ENCODE measurements around the gene APBA1. TPM values are rescaled to one million over a fixed set of nuclear protein-coding genes. Genes with fewer than 3 reads are reported as not detected.

APBA1 gene
- total and polyA plus RNA-seq, 2 donors (not counting 3 experiments of a cell fraction or from before 2014, with no cell fraction given), result 6.1 to 11.3 TPM

- no TSS peak for BruUV-seq (replicated peaks)
These were observed 214.0 kb downstream of the APBA1 start for GRCh38 chr9:69458176-69458575.

DNA sequence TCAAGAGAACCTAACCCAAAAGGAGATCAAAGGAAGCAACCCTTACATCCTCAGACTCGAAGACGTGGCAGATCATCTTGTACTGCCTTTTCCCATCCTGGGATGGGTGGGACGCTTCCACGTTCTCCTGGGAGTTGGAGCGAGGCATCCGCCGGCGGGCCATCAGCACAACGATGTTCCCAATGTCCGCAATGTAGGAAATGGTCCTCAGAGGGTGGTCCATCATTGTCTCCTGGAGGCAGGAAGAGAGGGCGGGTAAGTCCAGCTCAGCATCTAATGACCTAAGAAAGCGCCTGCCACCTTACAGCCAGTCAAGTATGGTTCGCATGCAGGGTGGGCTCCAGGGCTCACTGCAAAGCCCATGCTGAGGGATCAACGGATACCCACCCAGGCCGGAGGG, 216.0 kb downstream of the APBA1 start:
- CTCF ChIA-PET, result interaction anchor here (0.8 to 1.3 kb wide), 2 partner anchors 9 to 86 kb away, joined by 3 read pairs; no protein-coding TSS in a partner anchor
- Histone ChIP-seq H3K27me3 (ENCODE audit: control insufficient read depth in 2 of 2, insufficient read depth in 2 of 2, low read length in 2 of 2) (no peaks in the 10 kb centered on the region), H3K36me3 (ENCODE audit: control insufficient read depth in 2 of 2, extremely low read depth in 1 of 2, insufficient read depth in 2 of 2, low read length in 2 of 2) (no peaks in the 10 kb centered on the region), H3K4me2 (ENCODE audit: insufficient read depth, low read length) (no peak overlapping the region), H2AFZ (ENCODE audit: low read depth, low read length) (no peak overlapping the region), H3K27ac (ENCODE audit: insufficient read depth, low read depth, low read length) (no peak overlapping the region), H3K9ac (replicated peaks; ENCODE audit: extremely low read depth, insufficient read depth, low read length) (no peak overlapping the region), H4K20me1 (replicated peaks; ENCODE audit: control insufficient read depth, extremely low read depth, insufficient read depth, low read length) (no peaks in the 10 kb centered on the region), H3K4me1 (ENCODE audit: control insufficient read depth, extremely low read depth, insufficient read depth, low read length) (no peaks in the 10 kb centered on the region), H3K9me1 (replicated peaks; ENCODE audit: control insufficient read depth, extremely low read depth, insufficient read depth, low read length) (no peaks in the 10 kb centered on the region), H3K79me2 (ENCODE audit: control insufficient read depth, insufficient read depth, low read length) (no peaks in the 10 kb centered on the region), H3K9me3 (replicated peaks; ENCODE audit: control insufficient read depth, insufficient read depth, low read length) (no peaks in the 10 kb centered on the region), H3K4me3 (replicated peaks in 1 of 3; ENCODE audit: insufficient read depth in 1 of 3, low read depth in 1 of 3, low read length in 3 of 3) (no peak overlapping the region)
- FAIRE-seq (no peak), DNase-seq (ENCODE audit: low read depth, low spot score) (no peak)
- dilution Hi-C loops (cut with MboI; ENCODE audit: extremely low pct_ligation_motif_present, low sequenced_read_pairs) (no loop called here), intact Hi-C loops (cut with micrococcal nuclease) (no loop called here)
- TF ChIP-seq MYC (IDR thresholded peaks at IDR 0.05; ENCODE audit: low read depth, low read length) (no peak), JUN (IDR thresholded peaks at IDR 0.05; ENCODE audit: borderline replicate concordance, insufficient read depth, insufficient read length, low read depth) (no peak), POLR2AphosphoS5 (IDR thresholded peaks at IDR 0.05; ENCODE audit: insufficient read depth, low read depth, low read length) (no peak), CTCF (IDR thresholded peaks at IDR 0.05; ENCODE audit: extremely low read depth in 1 of 2, insufficient read depth in 1 of 2, low read depth in 1 of 2, low read length in 2 of 2) (no peak), GATA2 (IDR thresholded peaks at IDR 0.05; ENCODE audit: insufficient read depth, insufficient read length, low read depth, low read length) (no peak), EZH2 (IDR thresholded peaks at IDR 0.05; ENCODE audit: borderline replicate concordance, low read depth, low read length, severe bottlenecking) (no peak), FOS (IDR thresholded peaks at IDR 0.05; ENCODE audit: borderline replicate concordance, insufficient read depth, low read length) (no peak), POLR2A (IDR thresholded peaks at IDR 0.05; ENCODE audit: low read depth, low read length) (no peak)
- TF ChIP-seq, protein P1, sequence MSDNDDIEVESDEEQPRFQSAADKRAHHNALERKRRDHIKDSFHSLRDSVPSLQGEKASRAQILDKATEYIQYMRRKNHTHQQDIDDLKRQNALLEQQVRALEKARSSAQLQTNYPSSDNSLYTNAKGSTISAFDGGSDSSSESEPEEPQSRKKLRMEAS (IDR thresholded peaks at IDR 0.05; ENCODE audit: insufficient read depth, insufficient read length), result no peak
- POLR2A ChIA-PET, result no interaction called here
- BruUV-seq (replicated peaks), result no TSS peak

More at GRCh38 chr9:69458176-69458575, 214.0 kb downstream of the APBA1 start:
- POLR2A ChIA-PET, result no interaction called here
- no peaks in the 10 kb centered on the region for H3K4me1 ChIP-seq (ENCODE audit: control insufficient read depth, extremely low read depth, insufficient read depth, low read length)
- CTCF ChIA-PET, result interaction anchor here (1.7 to 3.1 kb wide), 2 partner anchors 9 to 36 kb away, joined by 4 to 12 read pairs; no protein-coding TSS in a partner anchor
- no peaks in the 10 kb centered on the region for H3K9me1 ChIP-seq (replicated peaks; ENCODE audit: control insufficient read depth, extremely low read depth, insufficient read depth, low read length)
- TF ChIP-seq POLR2AphosphoS5 (IDR thresholded peaks at IDR 0.05; ENCODE audit: insufficient read depth, low read depth, low read length), result no peak
- dilution Hi-C loops (cut with MboI; ENCODE audit: extremely low pct_ligation_motif_present, low sequenced_read_pairs), result no loop called here
- H4K20me1 ChIP-seq (replicated peaks; ENCODE audit: control insufficient read depth, extremely low read depth, insufficient read depth, low read length), result no peaks in the 10 kb centered on the region
- DNase-seq (ENCODE audit: low read depth, low spot score) (no peak), FAIRE-seq (no peak)
- H2AFZ ChIP-seq (ENCODE audit: low read depth, low read length), result no peak overlapping the region
- H3K4me2 ChIP-seq (ENCODE audit: insufficient read depth, low read length), result no peak overlapping the region
- no peaks in the 10 kb centered on the region for H3K79me2 ChIP-seq (ENCODE audit: control insufficient read depth, insufficient read depth, low read length)
- H3K9me3 ChIP-seq (replicated peaks; ENCODE audit: control insufficient read depth, insufficient read depth, low read length), result no peaks in the 10 kb centered on the region
- no peak overlapping the region for H3K27ac ChIP-seq (ENCODE audit: insufficient read depth, low read depth, low read length)
- intact Hi-C loops (cut with micrococcal nuclease), result no loop called here
- no peak overlapping the region for H3K4me3 ChIP-seq (replicated peaks in 1 of 3; ENCODE audit: insufficient read depth in 1 of 3, low read depth in 1 of 3, low read length in 3 of 3)
- H3K36me3 ChIP-seq (ENCODE audit: control insufficient read depth in 2 of 2, extremely low read depth in 1 of 2, insufficient read depth in 2 of 2, low read length in 2 of 2), result no peaks in the 10 kb centered on the region
- H3K27me3 ChIP-seq (ENCODE audit: control insufficient read depth in 2 of 2, insufficient read depth in 2 of 2, low read length in 2 of 2), result no peaks in the 10 kb centered on the region
- H3K9ac ChIP-seq (replicated peaks; ENCODE audit: extremely low read depth, insufficient read depth, low read length), result no peak overlapping the region
